ENCODE results near the gene OBSCN.

- TF ChIP-seq EZH2 (IDR thresholded peaks at IDR 0.05; ENCODE audit: insufficient read depth, poor library complexity, severe bottlenecking) (no peak), EZH2phosphoT487 (IDR thresholded peaks at IDR 0.05; ENCODE audit: insufficient read depth, low read depth) (no peak)
Observed at GRCh38 chr1:228308628-228309325, 100.9 kb downstream of the OBSCN start.
